GM19193 (cell line): ENCODE results near the gene CDC45.

Experiments used
- POLR2A ChIP-seq: IDR thresholded peaks from 4 replicates; pipeline ENCODE4 v1.6.1; 2011; ENCODE audit not compliant: insufficient read depth, insufficient read length; ENCODE audit errors: extremely low read depth

The CDC45 gene

DNA sequence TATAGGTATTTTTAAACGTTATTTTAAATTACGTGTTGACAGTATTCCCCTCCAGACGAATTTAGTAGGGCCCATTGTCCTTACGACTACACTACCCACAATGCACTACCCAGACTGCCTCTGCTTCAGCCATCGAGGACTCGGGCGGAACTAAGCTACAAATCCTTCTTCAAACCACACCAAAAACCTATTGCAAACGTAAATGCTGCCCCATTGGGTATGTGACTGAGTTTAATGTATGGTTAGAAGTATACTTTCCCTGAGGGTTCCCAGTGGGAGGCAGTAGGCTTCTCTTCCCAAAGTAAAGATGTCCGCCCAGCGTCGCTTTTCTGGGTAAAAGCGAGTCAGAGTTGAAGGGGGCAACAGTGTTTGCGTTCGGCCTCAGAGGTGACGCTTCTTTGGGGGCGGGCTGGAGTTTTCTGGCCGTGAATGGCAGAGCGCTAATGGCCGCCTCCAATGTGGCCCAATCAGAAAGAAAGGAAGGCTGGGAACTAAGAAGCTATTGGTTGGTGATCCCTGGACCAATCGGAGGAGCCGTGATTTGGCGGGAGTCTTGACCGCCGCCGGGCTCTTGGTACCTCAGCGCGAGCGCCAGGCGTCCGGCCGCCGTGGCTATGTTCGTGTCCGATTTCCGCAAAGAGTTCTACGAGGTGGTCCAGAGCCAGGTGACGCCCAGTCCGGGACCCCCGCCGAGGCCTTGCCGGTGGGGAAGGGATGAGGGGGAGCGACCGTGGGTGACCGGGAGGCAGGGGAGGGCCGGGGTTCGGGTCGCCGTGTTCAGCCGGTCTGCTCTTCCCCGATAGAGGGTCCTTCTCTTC lies at the start of gene CDC45:
Gene CDC45, plus strand, starts transcription at position 566 of the 818 bp plus-strand sequence. Its CDS starts 49 bp downstream, at position 615.
- peak; percentile 72 for TF ChIP-seq POLR2A

DNA sequence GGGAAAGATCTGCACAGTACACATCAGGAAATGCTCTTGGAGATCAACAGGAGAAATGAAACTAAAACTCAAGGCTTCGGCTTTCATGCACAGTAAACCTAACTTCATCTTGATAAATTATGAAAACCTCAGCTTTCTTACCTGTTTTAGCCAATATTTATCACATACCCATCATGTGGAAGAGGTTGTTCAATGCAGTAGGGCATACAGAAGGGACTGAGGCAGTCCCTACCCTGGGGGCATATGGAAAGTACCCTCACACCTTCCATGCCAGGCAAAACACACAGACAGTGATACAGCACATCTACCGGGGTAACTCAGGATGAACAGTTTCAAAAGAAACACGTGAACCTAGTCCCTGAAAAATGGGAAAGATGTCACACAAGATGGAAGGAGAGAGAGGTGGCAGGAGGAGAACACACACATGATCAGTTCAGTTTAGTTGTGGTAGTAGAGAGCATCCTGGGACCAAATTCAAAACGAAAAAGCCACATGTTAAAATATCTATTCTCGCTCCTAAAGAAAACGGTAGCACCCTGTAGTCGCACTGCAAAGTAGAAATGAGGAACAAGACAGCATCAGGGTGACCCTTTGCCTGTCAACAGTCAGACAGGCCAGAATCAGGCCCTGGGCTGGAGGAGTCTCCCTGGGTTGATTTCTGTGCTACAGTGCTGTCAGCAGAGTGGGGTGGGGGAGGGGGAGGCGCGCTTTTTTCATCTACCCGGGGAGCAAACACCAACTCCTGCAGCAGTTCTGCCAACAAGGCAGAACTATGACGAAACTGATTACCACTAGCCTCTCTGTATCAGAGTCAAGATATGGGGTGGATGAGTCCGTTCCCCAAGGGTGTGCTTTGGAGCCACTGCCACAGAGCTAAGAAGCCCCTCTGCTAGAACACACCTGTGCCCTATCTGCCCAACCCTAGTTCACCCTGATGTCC lies 49.5 kb upstream of the CDC45 start:
- TF ChIP-seq POLR2A: peak; percentile 31

DNA sequence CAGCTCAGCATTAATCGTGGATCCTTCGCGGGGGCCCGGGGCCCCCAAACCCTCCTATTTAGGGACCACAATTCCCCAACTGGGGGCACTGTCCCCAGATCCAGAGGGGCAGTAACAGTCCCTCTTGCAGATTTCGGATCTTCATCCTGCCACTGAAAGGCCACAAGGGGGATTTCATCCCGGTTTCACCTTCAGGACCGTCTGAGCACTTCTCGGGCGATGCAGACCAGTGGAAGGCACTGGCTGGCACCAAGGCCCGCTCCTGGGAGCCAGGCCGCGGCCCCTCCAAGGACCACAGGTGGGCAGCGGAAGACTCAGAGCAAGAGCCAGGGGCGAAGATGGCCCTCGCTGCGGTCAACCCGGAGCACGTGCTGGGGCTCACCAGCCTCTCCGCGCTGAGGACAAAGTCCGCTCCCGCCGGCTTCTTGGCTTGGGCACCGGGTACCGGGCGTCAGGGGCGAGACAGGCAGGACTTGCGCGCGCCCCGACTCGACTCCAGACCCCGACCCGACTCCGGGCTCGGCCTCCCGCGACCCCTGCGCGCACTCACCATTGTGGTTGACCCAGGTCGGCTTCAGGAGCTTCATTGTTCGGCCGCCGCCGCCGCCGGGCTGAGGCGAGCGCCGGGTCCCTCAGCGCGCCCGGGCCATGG lies 48.7 kb upstream of the CDC45 start:
- no peak for TF ChIP-seq POLR2A

- peak; percentile 21 for TF ChIP-seq POLR2A
These were observed 48.0 kb upstream of the CDC45 start, which contains the start of gene HIRA for GRCh38 chr22:19431649-19432132. TSS of gene HIRA (minus strand) at chr22:19431733. CDS start at chr22:19431476, 257 bp downstream.

GRCh38 chr22:19432133-19432851 lies 47.4 kb upstream of the CDC45 start, which contains the start of gene MRPL40:
TSS of gene MRPL40 (plus strand) at chr22:19432545. CDS start at chr22:19432555, 10 bp downstream.
- peak; percentile 96 for TF ChIP-seq POLR2A

DNA sequence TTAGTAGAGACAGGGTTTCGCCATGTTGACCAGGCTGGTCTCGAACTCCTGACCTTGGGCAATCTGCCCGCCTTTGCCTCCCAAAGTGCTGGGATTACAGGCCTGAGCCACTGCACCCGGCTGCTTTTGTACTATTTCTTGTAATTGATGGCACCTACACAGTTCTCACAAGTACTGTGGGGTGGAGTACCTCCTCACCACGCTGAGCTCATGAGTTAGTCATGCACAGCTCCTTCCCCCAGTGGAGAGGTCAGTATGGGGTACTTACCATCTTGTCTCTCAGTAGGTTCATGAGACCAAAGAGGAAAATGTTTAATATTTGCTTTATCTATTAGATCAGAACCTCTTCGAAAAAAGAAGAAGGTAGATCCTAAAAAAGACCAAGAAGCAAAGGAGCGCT lies 45.3 kb upstream of the CDC45 start:
- TF ChIP-seq POLR2A: no peak

DNA sequence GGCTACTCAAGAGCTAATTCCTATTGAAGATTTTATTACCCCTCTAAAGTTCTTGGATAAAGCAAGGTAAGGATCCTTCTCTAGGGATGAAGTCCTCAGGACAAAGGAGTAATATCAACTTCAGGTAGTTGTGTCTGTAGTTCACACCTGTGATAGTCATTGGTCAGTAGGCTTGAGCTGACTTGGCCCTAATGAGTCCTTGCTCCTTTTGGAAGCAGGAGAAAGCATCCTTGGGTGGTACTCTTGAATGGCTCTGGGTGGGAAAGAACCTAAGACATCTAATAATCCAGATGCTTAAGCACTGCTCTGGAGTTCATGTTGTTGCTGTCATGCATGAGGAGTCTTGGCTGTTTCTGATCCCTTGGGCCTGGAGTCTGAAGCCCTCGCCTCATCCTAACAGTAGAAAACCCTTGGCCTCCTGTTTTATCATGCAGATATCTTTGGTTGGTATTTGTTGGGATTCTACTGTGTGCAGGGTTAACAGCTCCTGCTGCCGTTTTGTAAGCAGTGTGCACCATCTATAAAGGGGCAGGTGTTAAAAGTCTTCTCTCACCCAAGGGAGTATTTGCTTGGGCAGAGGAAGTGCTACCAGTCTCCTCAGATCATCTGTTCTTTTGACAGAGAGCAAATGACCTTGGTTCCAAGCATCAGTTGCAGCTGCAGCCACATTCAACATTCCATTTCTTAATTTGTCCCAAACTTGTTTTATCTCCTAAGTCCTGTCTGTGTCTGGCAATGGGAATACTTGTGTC lies 44.7 kb upstream of the CDC45 start:
- TF ChIP-seq POLR2A: no peak

GRCh38 chr22:19438298-19438697 lies 41.4 kb upstream of the CDC45 start:
- TF ChIP-seq POLR2A: no peak

- TF ChIP-seq POLR2A: no peak
These were observed 39.1 kb upstream of the CDC45 start for GRCh38 chr22:19440411-19441195.

GRCh38 chr22:19442166-19442565 lies 37.6 kb upstream of the CDC45 start:
- no peak for TF ChIP-seq POLR2A

- TF ChIP-seq POLR2A: no peak
These were observed 36.0 kb upstream of the CDC45 start for GRCh38 chr22:19443544-19444211.

DNA sequence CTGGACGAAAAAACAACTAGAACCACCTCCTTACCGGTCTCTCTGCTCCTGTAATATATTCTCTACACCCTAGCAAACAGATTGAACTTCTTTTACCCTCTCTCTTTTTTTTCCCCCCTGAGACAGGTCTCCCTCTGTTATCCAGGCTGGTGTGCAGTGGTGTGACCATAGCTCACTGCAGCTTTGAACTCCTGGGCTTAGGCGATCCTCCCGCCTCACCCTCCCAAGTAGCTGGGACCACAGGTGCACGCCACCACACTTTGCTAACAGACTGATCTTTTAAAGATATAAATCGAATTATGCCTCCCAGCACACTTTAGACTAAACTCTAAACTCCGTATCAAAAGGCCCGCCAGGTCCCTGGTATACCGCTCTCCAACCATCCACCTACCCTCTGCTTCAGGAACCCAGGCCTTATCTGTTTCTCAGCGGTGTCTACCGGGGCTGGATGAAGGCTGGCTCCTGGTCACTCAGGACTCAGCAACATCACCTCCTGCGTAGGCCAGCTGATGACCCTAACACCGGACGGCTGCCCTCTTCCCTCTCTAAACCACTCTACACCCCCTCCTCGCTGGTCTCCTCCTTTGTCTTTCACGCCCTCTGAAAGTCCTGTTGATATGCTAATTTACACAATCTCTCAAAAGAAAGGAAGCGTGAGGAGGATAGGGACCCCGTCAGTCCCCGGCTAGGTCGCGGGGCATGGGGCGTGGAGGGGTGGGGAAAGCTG lies 33.0 kb upstream of the CDC45 start:
- no peak for TF ChIP-seq POLR2A
